ENCODE data around the gene PCDHB15. TPM values are rescaled to one million over a fixed set of nuclear protein-coding genes. Genes with fewer than 3 reads are reported as not detected.
"Not testable (repeated sequence)": the region's sequence is repeated elsewhere in the genome, so short reads cannot be mapped to it uniquely, and the experiment has no call there.

PCDHB15 gene
- total and polyA plus RNA-seq, 5 donors from 2014 or later, result not detected

GRCh38 chr5:141210849-141211248 is 34.3 kb upstream of the PCDHB15 start:
- not testable (repeated sequence) for H3K36me3 ChIP-seq (ENCODE audit: control insufficient read depth, insufficient read depth, low read length); H3K4me3 ChIP-seq (ENCODE audit: low read depth, low read length); H3K4me3 Mint-ChIP-seq; H3K27ac ChIP-seq (ENCODE audit: insufficient read depth, low read length, poor library complexity, severe bottlenecking); DNase-seq; H3K9me3 ChIP-seq (ENCODE audit: control insufficient read depth in 2 of 2, low read length in 2 of 2); H3K4me1 ChIP-seq (ENCODE audit: control insufficient read depth, insufficient read depth, low read length, poor library complexity, severe bottlenecking); H3K36me3 Mint-ChIP-seq; ATAC-seq (ENCODE audit: low read depth in 2 of 2); H3K27ac Mint-ChIP-seq; H3K4me1 Mint-ChIP-seq
- peaks cover 0 to 17% (median 4%) of the 10 kb centered on the region in 7 donors for H3K9me3 Mint-ChIP-seq
- H3K27me3 ChIP-seq (ENCODE audit: control insufficient read depth, insufficient read depth, low read length), result peaks cover 15% of the 10 kb centered on the region
- peaks cover 27% of the 10 kb centered on the region for H3K27me3 Mint-ChIP-seq

GRCh38 chr5:141213656-141214339 is 31.4 kb upstream of the PCDHB15 start, which contains the start of gene PCDHB13:
Gene PCDHB13 (plus strand): TSS chr5:141213919. CDS start chr5:141214124, 205 bp downstream.
- not testable (repeated sequence) for H3K4me3 ChIP-seq (ENCODE audit: low read depth, low read length); DNase-seq; H3K36me3 ChIP-seq (ENCODE audit: control insufficient read depth, insufficient read depth, low read length); H3K27ac Mint-ChIP-seq; H3K4me1 Mint-ChIP-seq; ATAC-seq (ENCODE audit: low read depth in 2 of 2); H3K27ac ChIP-seq (ENCODE audit: insufficient read depth, low read length, poor library complexity, severe bottlenecking); H3K27me3 ChIP-seq (ENCODE audit: control insufficient read depth, insufficient read depth, low read length); H3K36me3 Mint-ChIP-seq; H3K4me1 ChIP-seq (ENCODE audit: control insufficient read depth, insufficient read depth, low read length, poor library complexity, severe bottlenecking); H3K9me3 ChIP-seq (ENCODE audit: control insufficient read depth in 2 of 2, low read length in 2 of 2)
- Mint-ChIP-seq H3K9me3 (peaks cover 0 to 24% (median 13%) of the 10 kb centered on the region in 7 donors), H3K27me3 (peaks cover 15% of the 10 kb centered on the region), H3K4me3 (peak within 1 kb of the TSS in 2 of 4 donors; percentile 33 to 64)

GRCh38 chr5:141214583-141214982 is 30.6 kb upstream of the PCDHB15 start:
- H3K4me3 Mint-ChIP-seq; H3K36me3 ChIP-seq (ENCODE audit: control insufficient read depth, insufficient read depth, low read length); H3K36me3 Mint-ChIP-seq; H3K9me3 ChIP-seq (ENCODE audit: control insufficient read depth in 2 of 2, low read length in 2 of 2); H3K27ac Mint-ChIP-seq; DNase-seq; ATAC-seq (ENCODE audit: low read depth in 2 of 2); H3K4me1 ChIP-seq (ENCODE audit: control insufficient read depth, insufficient read depth, low read length, poor library complexity, severe bottlenecking); H3K4me1 Mint-ChIP-seq; H3K27ac ChIP-seq (ENCODE audit: insufficient read depth, low read length, poor library complexity, severe bottlenecking); H3K27me3 ChIP-seq (ENCODE audit: control insufficient read depth, insufficient read depth, low read length); H3K4me3 ChIP-seq (ENCODE audit: low read depth, low read length): not testable (repeated sequence)
- Mint-ChIP-seq H3K27me3 (peaks cover 14% of the 10 kb centered on the region), H3K9me3 (peaks cover 0 to 30% (median 13%) of the 10 kb centered on the region in 7 donors)

- ATAC-seq (ENCODE audit: low read depth in 2 of 2); DNase-seq; H3K4me1 ChIP-seq (ENCODE audit: control insufficient read depth, insufficient read depth, low read length, poor library complexity, severe bottlenecking); H3K36me3 ChIP-seq (ENCODE audit: control insufficient read depth, insufficient read depth, low read length); H3K27ac ChIP-seq (ENCODE audit: insufficient read depth, low read length, poor library complexity, severe bottlenecking); H3K36me3 Mint-ChIP-seq; H3K27ac Mint-ChIP-seq; H3K9me3 ChIP-seq (ENCODE audit: control insufficient read depth in 2 of 2, low read length in 2 of 2); H3K4me3 ChIP-seq (ENCODE audit: low read depth, low read length); H3K4me1 Mint-ChIP-seq; H3K27me3 ChIP-seq (ENCODE audit: control insufficient read depth, insufficient read depth, low read length); H3K4me3 Mint-ChIP-seq: not testable (repeated sequence)
- Mint-ChIP-seq H3K27me3 (peaks cover 14% of the 10 kb centered on the region), H3K9me3 (peaks cover 0 to 39% (median 11%) of the 10 kb centered on the region in 7 donors)
Observed at GRCh38 chr5:141215504-141215903, 29.7 kb upstream of the PCDHB15 start.

- not testable (repeated sequence) for H3K4me1 Mint-ChIP-seq; H3K27ac Mint-ChIP-seq; H3K4me1 ChIP-seq (ENCODE audit: control insufficient read depth, insufficient read depth, low read length, poor library complexity, severe bottlenecking); H3K4me3 Mint-ChIP-seq; H3K36me3 Mint-ChIP-seq; H3K9me3 ChIP-seq (ENCODE audit: control insufficient read depth in 2 of 2, low read length in 2 of 2); H3K27ac ChIP-seq (ENCODE audit: insufficient read depth, low read length, poor library complexity, severe bottlenecking); H3K4me3 ChIP-seq (ENCODE audit: low read depth, low read length); DNase-seq; H3K36me3 ChIP-seq (ENCODE audit: control insufficient read depth, insufficient read depth, low read length); ATAC-seq (ENCODE audit: low read depth in 2 of 2); H3K27me3 ChIP-seq (ENCODE audit: control insufficient read depth, insufficient read depth, low read length)
- Mint-ChIP-seq H3K9me3 (peaks cover 0 to 41% (median 11%) of the 10 kb centered on the region in 7 donors), H3K27me3 (peaks cover 14% of the 10 kb centered on the region)
Observed at GRCh38 chr5:141216035-141216434, 29.2 kb upstream of the PCDHB15 start.

GRCh38 chr5:141223112-141223783 is 21.9 kb upstream of the PCDHB15 start, which contains the start of gene PCDHB14:
Gene PCDHB14 (plus strand): TSS chr5:141223343. CDS start chr5:141223506, 163 bp downstream.
- Histone ChIP-seq H3K36me3 (ENCODE audit: control insufficient read depth, insufficient read depth, low read length) (no peaks in the 10 kb centered on the region), H3K27me3 (ENCODE audit: control insufficient read depth, insufficient read depth, low read length) (peaks cover 5% of the 10 kb centered on the region), H3K9me3 (ENCODE audit: control insufficient read depth in 2 of 2, low read length in 2 of 2) (peaks cover 8 to 10% of the 10 kb centered on the region in 2 experiments), H3K27ac (ENCODE audit: insufficient read depth, low read length, poor library complexity, severe bottlenecking) (no peak within 1 kb of the TSS), H3K4me3 (ENCODE audit: low read depth, low read length) (peak within 1 kb of the TSS; percentile 24), H3K4me1 (ENCODE audit: control insufficient read depth, insufficient read depth, low read length, poor library complexity, severe bottlenecking) (no peaks in the 10 kb centered on the region)
- peaks cover 0 to 34% (median 8%) of the 10 kb centered on the region in 7 donors for H3K9me3 Mint-ChIP-seq
- ATAC-seq (ENCODE audit: low read depth in 2 of 2) (no peak), DNase-seq (peak in 1 of 3 donors; percentile 5)
- peaks cover 18% of the 10 kb centered on the region for H3K27me3 Mint-ChIP-seq
- H3K27ac Mint-ChIP-seq, result no peak within 1 kb of the TSS
- peak within 1 kb of the TSS in 3 of 4 donors; percentile 42 to 53 (median 47) for H3K4me3 Mint-ChIP-seq
- no peaks in the 10 kb centered on the region for H3K36me3 Mint-ChIP-seq
- peaks cover 0 to 5% (median 0%) of the 10 kb centered on the region in 4 donors for H3K4me1 Mint-ChIP-seq

- H3K9me3 Mint-ChIP-seq, result peaks cover 0 to 25% (median 3%) of the 10 kb centered on the region in 7 donors
- H3K4me1 Mint-ChIP-seq; H3K27ac ChIP-seq (ENCODE audit: insufficient read depth, low read length, poor library complexity, severe bottlenecking); H3K27me3 ChIP-seq (ENCODE audit: control insufficient read depth, insufficient read depth, low read length); H3K36me3 ChIP-seq (ENCODE audit: control insufficient read depth, insufficient read depth, low read length); DNase-seq; H3K27ac Mint-ChIP-seq; H3K4me3 Mint-ChIP-seq; H3K4me3 ChIP-seq (ENCODE audit: low read depth, low read length); H3K4me1 ChIP-seq (ENCODE audit: control insufficient read depth, insufficient read depth, low read length, poor library complexity, severe bottlenecking); H3K36me3 Mint-ChIP-seq; ATAC-seq (ENCODE audit: low read depth in 2 of 2): not testable (repeated sequence)
- peaks cover 3 to 14% of the 10 kb centered on the region in 2 experiments for H3K9me3 ChIP-seq (ENCODE audit: control insufficient read depth in 2 of 2, low read length in 2 of 2)
- peaks cover 18% of the 10 kb centered on the region for H3K27me3 Mint-ChIP-seq
Observed at GRCh38 chr5:141224844-141225243, 20.4 kb upstream of the PCDHB15 start.

Measured in CD4-positive, CD25-positive, alpha-beta regulatory T cell (primary cell).